Subcutaneous abdominal adipose tissue (tissue), 5 donors: ENCODE data around the gene HDHD5.

ENCODE experiments used
- H3K27ac ChIP-seq: one replicate; pipeline ENCODE4 v1.7.0; 2013; ENCODE audit warnings: low read depth, mild to moderate bottlenecking, inconsistent platforms, low read length, moderate library complexity
- H3K27me3 ChIP-seq, 5 donors: one replicate each; pipeline ENCODE4 v1.7.0; 2013; ENCODE audit warnings: low read length in 5 of 5, inconsistent platforms in 1 of 5; ENCODE audit not compliant: control insufficient read depth in 5 of 5, insufficient read depth in 4 of 5
- H3K36me3 ChIP-seq, 5 donors: one replicate each; pipeline ENCODE4 v1.7.0; 2013; ENCODE audit warnings: low read length in 5 of 5; ENCODE audit not compliant: control insufficient read depth in 5 of 5, insufficient read depth in 5 of 5
- H3K4me1 ChIP-seq, 5 donors: one replicate each; pipeline ENCODE4 v1.7.0; 2013; ENCODE audit warnings: low read length in 5 of 5, mild to moderate bottlenecking in 3 of 5, moderate library complexity in 1 of 5; ENCODE audit not compliant: control insufficient read depth in 5 of 5, insufficient read depth in 5 of 5
- H3K4me3 ChIP-seq, 5 donors: one replicate each; pipeline ENCODE4 v1.7.0; 2013; ENCODE audit warnings: low read length in 5 of 5, low read depth in 1 of 5
- H3K9ac ChIP-seq, 5 donors: one replicate each; pipeline ENCODE4 v1.7.0; 2013; ENCODE audit warnings: low read length in 5 of 5, mild to moderate bottlenecking in 4 of 5, moderate library complexity in 3 of 5
- H3K9me3 ChIP-seq, 5 donors: one replicate each; pipeline ENCODE4 v1.7.0; 2013; ENCODE audit warnings: low read length in 5 of 5; ENCODE audit not compliant: control insufficient read depth in 5 of 5
- donor health status: healthy.
- donor health status: healthy.
- donor health status: healthy.
- donor health status: healthy.
- donor health status: healthy.

HDHD5 gene

GRCh38 chr22:17115236-17115635 lies 43.8 kb downstream of the HDHD5 start:
- Histone ChIP-seq H3K36me3 (peaks cover 0 to 6% (median 0%) of the 10 kb centered on the region in 5 donors), H3K9ac (no peak overlapping the region), H3K4me3 (no peak overlapping the region), H3K27me3 (peaks cover 0 to 7% (median 0%) of the 10 kb centered on the region in 5 donors), H3K4me1 (peaks cover 0 to 40% (median 29%) of the 10 kb centered on the region in 5 donors), H3K27ac (no peak overlapping the region), H3K9me3 (no peaks in the 10 kb centered on the region)

GRCh38 chr22:17114898-17115235 lies 44.2 kb downstream of the HDHD5 start:
- H3K36me3 ChIP-seq = peaks cover 0 to 9% (median 2%) of the 10 kb centered on the region in 5 donors
- H3K9me3 ChIP-seq = no peaks in the 10 kb centered on the region
- peaks cover 0 to 37% (median 28%) of the 10 kb centered on the region in 5 donors for H3K4me1 ChIP-seq
- no peak overlapping the region for H3K27ac ChIP-seq
- no peak overlapping the region for H3K9ac ChIP-seq
- no peak overlapping the region for H3K4me3 ChIP-seq
- H3K27me3 ChIP-seq = peaks cover 0 to 7% (median 0%) of the 10 kb centered on the region in 5 donors

- H3K27ac ChIP-seq = no peak overlapping the region
- no peak overlapping the region for H3K4me3 ChIP-seq
- H3K9ac ChIP-seq = no peak overlapping the region
- H3K9me3 ChIP-seq = no peaks in the 10 kb centered on the region
- peaks cover 0 to 32% (median 23%) of the 10 kb centered on the region in 5 donors for H3K4me1 ChIP-seq
- H3K27me3 ChIP-seq = peaks cover 0 to 7% (median 0%) of the 10 kb centered on the region in 5 donors
- peaks cover 0 to 14% (median 7%) of the 10 kb centered on the region in 5 donors for H3K36me3 ChIP-seq
These were observed 44.7 kb downstream of the HDHD5 start for GRCh38 chr22:17114173-17114897.

GRCh38 chr22:17113600-17113999 lies 45.5 kb downstream of the HDHD5 start:
- Histone ChIP-seq H3K36me3 (peaks cover 0 to 22% (median 14%) of the 10 kb centered on the region in 5 donors), H3K27ac (no peak overlapping the region), H3K9me3 (no peaks in the 10 kb centered on the region), H3K4me3 (no peak overlapping the region), H3K9ac (no peak overlapping the region), H3K27me3 (peaks cover 0 to 7% (median 0%) of the 10 kb centered on the region in 5 donors), H3K4me1 (peaks cover 0 to 26% (median 18%) of the 10 kb centered on the region in 5 donors)

- peaks cover 0 to 20% (median 12%) of the 10 kb centered on the region in 5 donors for H3K4me1 ChIP-seq
- H3K36me3 ChIP-seq = peaks cover 0 to 32% (median 24%) of the 10 kb centered on the region in 5 donors
- H3K27me3 ChIP-seq = peaks cover 0 to 7% (median 0%) of the 10 kb centered on the region in 5 donors
- no peak overlapping the region for H3K4me3 ChIP-seq
- H3K27ac ChIP-seq = no peak overlapping the region
- no peak overlapping the region for H3K9ac ChIP-seq
- no peaks in the 10 kb centered on the region for H3K9me3 ChIP-seq
These were observed 46.5 kb downstream of the HDHD5 start for GRCh38 chr22:17112491-17113042.

- peaks cover 0 to 10% (median 0%) of the 10 kb centered on the region in 5 donors for H3K4me1 ChIP-seq
- no peak overlapping the region for H3K4me3 ChIP-seq
- no peaks in the 10 kb centered on the region for H3K27me3 ChIP-seq
- no peak overlapping the region for H3K9ac ChIP-seq
- H3K27ac ChIP-seq = no peak overlapping the region
- H3K9me3 ChIP-seq = no peaks in the 10 kb centered on the region
- peaks cover 3 to 48% (median 38%) of the 10 kb centered on the region in 5 donors for H3K36me3 ChIP-seq
These were observed 48.1 kb downstream of the HDHD5 start for GRCh38 chr22:17110791-17111550.

- Histone ChIP-seq H3K9me3 (no peaks in the 10 kb centered on the region), H3K36me3 (peaks cover 3 to 58% (median 48%) of the 10 kb centered on the region in 5 donors)
These were observed 49.1 kb downstream of the HDHD5 start for GRCh38 chr22:17109976-17110375.

GRCh38 chr22:17109113-17109865 lies 49.8 kb downstream of the HDHD5 start:
- H3K4me1 ChIP-seq = peaks cover 0 to 16% (median 3%) of the 10 kb centered on the region in 5 donors
- peaks cover 3 to 65% (median 55%) of the 10 kb centered on the region in 5 donors for H3K36me3 ChIP-seq
- no peaks in the 10 kb centered on the region for H3K27me3 ChIP-seq
- H3K9me3 ChIP-seq = no peaks in the 10 kb centered on the region
- H3K4me3 ChIP-seq = no peak overlapping the region
- H3K27ac ChIP-seq = no peak overlapping the region
- H3K9ac ChIP-seq = no peak overlapping the region

More at GRCh38 chr22:17109976-17110375, 49.1 kb downstream of the HDHD5 start:
- H3K4me1 ChIP-seq = peaks cover 0 to 15% (median 3%) of the 10 kb centered on the region in 5 donors
- no peaks in the 10 kb centered on the region for H3K27me3 ChIP-seq
- H3K4me3 ChIP-seq = no peak overlapping the region
- H3K27ac ChIP-seq = no peak overlapping the region
- no peak overlapping the region for H3K9ac ChIP-seq

GRCh38 chr22:17108256-17109112 lies 50.6 kb downstream of the HDHD5 start:
- no peak overlapping the region for H3K4me3 ChIP-seq
- H3K27ac ChIP-seq = no peak overlapping the region
- no peaks in the 10 kb centered on the region for H3K9me3 ChIP-seq
- H3K27me3 ChIP-seq = no peaks in the 10 kb centered on the region
- H3K36me3 ChIP-seq = peaks cover 3 to 70% (median 59%) of the 10 kb centered on the region in 5 donors
- peaks cover 0 to 16% (median 3%) of the 10 kb centered on the region in 5 donors for H3K4me1 ChIP-seq
- no peak overlapping the region for H3K9ac ChIP-seq
